Measurements from ENCODE around the gene KIAA1217.

DNA sequence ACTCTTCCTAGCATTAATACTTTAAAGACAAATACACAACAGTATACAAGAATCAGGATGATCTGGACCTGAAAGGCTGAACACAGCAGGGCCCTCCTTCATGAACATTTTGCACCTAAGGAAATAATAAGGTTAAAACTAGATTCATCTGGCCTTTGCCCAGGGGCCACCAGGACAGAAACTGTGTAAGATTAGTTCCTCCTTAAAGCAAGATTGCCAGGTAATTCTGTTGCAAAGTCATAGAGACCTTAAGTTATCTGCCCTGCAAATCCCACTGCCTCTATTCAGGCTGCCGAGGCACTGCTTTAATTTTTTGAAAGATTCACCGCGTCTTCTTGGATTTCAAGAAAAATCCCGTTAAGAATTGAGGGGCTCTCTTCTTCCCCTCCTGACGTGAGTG is 1.6 kb upstream of the KIAA1217 start:
- TF ChIP-seq POLR2AphosphoS5 (IDR thresholded peaks at IDR 0.05; ENCODE audit: low read depth, low read length) (no peak), SIN3A (IDR thresholded peaks at IDR 0.05; ENCODE audit: borderline replicate concordance, insufficient read depth, low read length) (no peak), TAF1 (IDR thresholded peaks at IDR 0.05; ENCODE audit: borderline replicate concordance, insufficient read depth, low read length) (no peak), FOXP2 (optimal IDR thresholded peaks at IDR 0.05; ENCODE audit: borderline replicate concordance, extremely low read depth, extremely low read length, insufficient read depth) (no peak)
- TF ChIP-seq, protein P1, sequence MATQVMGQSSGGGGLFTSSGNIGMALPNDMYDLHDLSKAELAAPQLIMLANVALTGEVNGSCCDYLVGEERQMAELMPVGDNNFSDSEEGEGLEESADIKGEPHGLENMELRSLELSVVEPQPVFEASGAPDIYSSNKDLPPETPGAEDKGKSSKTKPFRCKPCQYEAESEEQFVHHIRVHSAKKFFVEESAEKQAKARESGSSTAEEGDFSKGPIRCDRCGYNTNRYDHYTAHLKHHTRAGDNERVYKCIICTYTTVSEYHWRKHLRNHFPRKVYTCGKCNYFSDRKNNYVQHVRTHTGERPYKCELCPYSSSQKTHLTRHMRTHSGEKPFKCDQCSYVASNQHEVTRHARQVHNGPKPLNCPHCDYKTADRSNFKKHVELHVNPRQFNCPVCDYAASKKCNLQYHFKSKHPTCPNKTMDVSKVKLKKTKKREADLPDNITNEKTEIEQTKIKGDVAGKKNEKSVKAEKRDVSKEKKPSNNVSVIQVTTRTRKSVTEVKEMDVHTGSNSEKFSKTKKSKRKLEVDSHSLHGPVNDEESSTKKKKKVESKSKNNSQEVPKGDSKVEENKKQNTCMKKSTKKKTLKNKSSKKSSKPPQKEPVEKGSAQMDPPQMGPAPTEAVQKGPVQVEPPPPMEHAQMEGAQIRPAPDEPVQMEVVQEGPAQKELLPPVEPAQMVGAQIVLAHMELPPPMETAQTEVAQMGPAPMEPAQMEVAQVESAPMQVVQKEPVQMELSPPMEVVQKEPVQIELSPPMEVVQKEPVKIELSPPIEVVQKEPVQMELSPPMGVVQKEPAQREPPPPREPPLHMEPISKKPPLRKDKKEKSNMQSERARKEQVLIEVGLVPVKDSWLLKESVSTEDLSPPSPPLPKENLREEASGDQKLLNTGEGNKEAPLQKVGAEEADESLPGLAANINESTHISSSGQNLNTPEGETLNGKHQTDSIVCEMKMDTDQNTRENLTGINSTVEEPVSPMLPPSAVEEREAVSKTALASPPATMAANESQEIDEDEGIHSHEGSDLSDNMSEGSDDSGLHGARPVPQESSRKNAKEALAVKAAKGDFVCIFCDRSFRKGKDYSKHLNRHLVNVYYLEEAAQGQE (IDR thresholded peaks at IDR 0.05; ENCODE audit: insufficient read depth in 1 of 2, low read depth in 2 of 2, low read length in 2 of 2): no peak

All from PFSK-1 (cell line).